GM12878 (cell line): ENCODE measurements around the gene CD48. TPM values are rescaled to one million over a fixed set of nuclear protein-coding genes. Genes with fewer than 3 reads are reported as not detected.
A peak's percentile ranks its signal among the peaks of the same experiment; 100 is the strongest.

Experiments used
- ATF7 ChIP-seq: fragments of 450-650 bp; IDR thresholded peaks from 2 replicates; pipeline ENCODE4 v1.6.1; 2016; ENCODE audit warnings: low read depth, mild to moderate bottlenecking
- BRCA1 ChIP-seq: IDR thresholded peaks from 2 replicates; pipeline ENCODE4 v1.6.1; 2011; ENCODE audit warnings: low read depth, low read length, improper control_type of control experiment
- CBX3 ChIP-seq: fragments of 200-600 bp; sonication (generic); IDR thresholded peaks from 2 replicates; pipeline ENCODE4 v1.6.1; 2016; ENCODE audit warnings: low read depth, borderline replicate concordance
- CBX5 ChIP-seq: sonication (generic); IDR thresholded peaks from 2 replicates; pipeline ENCODE4 v1.6.1; 2016; ENCODE audit warnings: low read depth, moderate library complexity, mild to moderate bottlenecking, inconsistent platforms
- EP300 ChIP-seq, 2 experiments: fragments of 150-350 bp in 1 of 2; IDR thresholded peaks; 2 replicates each; pipeline ENCODE4 v1.6.1; 2011 to 2012; ENCODE audit warnings: low read depth in 2 of 2, low read length in 2 of 2, borderline replicate concordance in 1 of 2, improper control_type of control experiment in 1 of 2, inconsistent platforms in 1 of 2; ENCODE audit not compliant: control insufficient read depth in 1 of 2
- HDAC6 ChIP-seq: fragments of 200-600 bp; sonication (generic); IDR thresholded peaks from one replicate; pipeline ENCODE4 v1.8.0; 2017; ENCODE audit warnings: antibody characterized with exemption; ENCODE audit not compliant: unreplicated experiment
- HDGF ChIP-seq: fragments of 450-650 bp; IDR thresholded peaks from 2 replicates; pipeline ENCODE4 v1.6.1; 2016; ENCODE audit warnings: antibody characterized with exemption
- KDM1A ChIP-seq: fragments of 200-600 bp; sonication (generic); IDR thresholded peaks from 2 replicates; pipeline ENCODE4 v1.6.1; 2016; ENCODE audit warnings: borderline replicate concordance
- MTA2 ChIP-seq: fragments of 450-650 bp; IDR thresholded peaks from 2 replicates; pipeline ENCODE4 v1.6.1; 2016; ENCODE audit warnings: low read depth, mild to moderate bottlenecking, moderate library complexity
- NFYB ChIP-seq: IDR thresholded peaks from 2 replicates; pipeline ENCODE4 v1.6.1; 2011; ENCODE audit warnings: low read depth, mild to moderate bottlenecking, low read length, improper control_type of control experiment, moderate library complexity; ENCODE audit not compliant: insufficient read depth
- NR2C1 ChIP-seq: fragments of 450-650 bp; IDR thresholded peaks from 2 replicates; pipeline ENCODE4 v1.6.1; 2017; ENCODE audit warnings: antibody characterized with exemption, mild to moderate bottlenecking, moderate library complexity
- NR2F1 ChIP-seq: fragments of 450-650 bp; conservative IDR thresholded peaks from 2 replicates; pipeline ENCODE4 v1.6.1; 2017; ENCODE audit warnings: mild to moderate bottlenecking
- PAX5 ChIP-seq: IDR thresholded peaks from 2 replicates; pipeline ENCODE4 v1.6.1; 2011; ENCODE audit warnings: low read depth, low read length, borderline replicate concordance
- POU2F2 ChIP-seq: IDR thresholded peaks from 3 replicates; pipeline ENCODE4 v1.6.1; 2011; ENCODE audit warnings: low read depth, mild to moderate bottlenecking, low read length, borderline replicate concordance
- RBBP5 ChIP-seq: fragments of 200-600 bp; sonication (generic); conservative IDR thresholded peaks from 2 replicates; pipeline ENCODE4 v1.6.1; 2016
- RUNX3 ChIP-seq: IDR thresholded peaks from 2 replicates; pipeline ENCODE4 v1.6.1; 2012; ENCODE audit warnings: low read length, inconsistent platforms
- SUZ12 ChIP-seq: fragments of 200-600 bp; sonication (generic); IDR thresholded peaks from one replicate; pipeline ENCODE4 v1.6.1; 2018; ENCODE audit warnings: antibody characterized with exemption, mild to moderate bottlenecking; ENCODE audit not compliant: unreplicated experiment
- YY1 ChIP-seq: IDR thresholded peaks from 2 replicates; pipeline ENCODE4 v1.6.1; 2011; ENCODE audit warnings: low read depth, mild to moderate bottlenecking, low read length
- polyA plus RNA-seq, 11 experiments: library from polyadenylated mRNA; depleted of rRNA in 4 of 11; unstranded in 6 of 11; stranded (reverse) in 5 of 11; fragments of >200 nt; fragmentation: Nextera tagmentation in 4 of 11; fragmentation: Illumina TruSeq in 1 of 11; extraction: Ambion mirVana in 4 of 11; extraction: Trizol in 1 of 11; gene quantifications; 1 replicate in 1 of 11; 2 replicates in 10 of 11; pipeline versions ENCODE4 v1.2.1 to v1.2.3, GENCODE V29; 2011 to 2016; ENCODE audit warnings: inconsistent platforms in 2 of 11, missing spikeins in 2 of 11, low read depth in 1 of 11
- total RNA-seq, 4 experiments: library from RNA; depleted of rRNA in 3 of 4; stranded (reverse); fragments of >200 nt in 3 of 4; fragmentation: Illumina TruSeq in 1 of 4; extraction: Trizol in 1 of 4; gene quantifications; 2 replicates each; pipeline versions ENCODE4 v1.2.1 to v1.2.3, GENCODE V29; 2013 to 2021
- TF ChIP-seq, protein P1 (sequence below): IDR thresholded peaks from 2 replicates; pipeline ENCODE4 v1.6.1; 2012; ENCODE audit warnings: improper control_type of control experiment, low read depth, low read length; ENCODE audit not compliant: insufficient replicate concordance
- TF ChIP-seq, protein P2 (sequence below): fragments of 450-650 bp; IDR thresholded peaks from 2 replicates; pipeline ENCODE4 v1.6.1; 2017; ENCODE audit warnings: mild to moderate bottlenecking, low read depth, inconsistent platforms; ENCODE audit not compliant: poor library complexity, severe bottlenecking

The CD48 gene
- total and polyA plus RNA-seq, 10 of the 15 experiments (the other 5 are each of a cell fraction or from before 2014, with no cell fraction given): 302 to 1,315 (median 430) TPM

GRCh38 chr1:160707236-160708064, 4.2 kb downstream of the CD48 start (continued):
- TF ChIP-seq BRCA1 (no peak), CBX5 (no peak), YY1 (0 out of 2 replicates have a peak, but pooled peaks have one; percentile 12), SUZ12 (no peak), KDM1A (no peak), PAX5 (no peak), ATF7 (no peak), EP300 (IDR thresholded peaks at IDR 0.05; ENCODE audit: borderline replicate concordance in 1 of 2, control insufficient read depth in 1 of 2, low read depth in 2 of 2, low read length in 2 of 2) (0 out of 4 replicates have a peak, but pooled peaks of 1 of the 2 experiments have one; percentile 16), RBBP5 (no peak), CBX3 (no peak), NR2F1 (no peak), NR2C1 (no peak), HDAC6 (no peak), HDGF (peak; percentile 83; the same call in 1 of the 2 replicates), NFYB (no peak), POU2F2 (0 out of 3 replicates have a peak, but pooled peaks have one; percentile 17), RUNX3 (peak; percentile 37; the same call in 1 of the 2 replicates), MTA2 (no peak)
- TF ChIP-seq, protein P1, sequence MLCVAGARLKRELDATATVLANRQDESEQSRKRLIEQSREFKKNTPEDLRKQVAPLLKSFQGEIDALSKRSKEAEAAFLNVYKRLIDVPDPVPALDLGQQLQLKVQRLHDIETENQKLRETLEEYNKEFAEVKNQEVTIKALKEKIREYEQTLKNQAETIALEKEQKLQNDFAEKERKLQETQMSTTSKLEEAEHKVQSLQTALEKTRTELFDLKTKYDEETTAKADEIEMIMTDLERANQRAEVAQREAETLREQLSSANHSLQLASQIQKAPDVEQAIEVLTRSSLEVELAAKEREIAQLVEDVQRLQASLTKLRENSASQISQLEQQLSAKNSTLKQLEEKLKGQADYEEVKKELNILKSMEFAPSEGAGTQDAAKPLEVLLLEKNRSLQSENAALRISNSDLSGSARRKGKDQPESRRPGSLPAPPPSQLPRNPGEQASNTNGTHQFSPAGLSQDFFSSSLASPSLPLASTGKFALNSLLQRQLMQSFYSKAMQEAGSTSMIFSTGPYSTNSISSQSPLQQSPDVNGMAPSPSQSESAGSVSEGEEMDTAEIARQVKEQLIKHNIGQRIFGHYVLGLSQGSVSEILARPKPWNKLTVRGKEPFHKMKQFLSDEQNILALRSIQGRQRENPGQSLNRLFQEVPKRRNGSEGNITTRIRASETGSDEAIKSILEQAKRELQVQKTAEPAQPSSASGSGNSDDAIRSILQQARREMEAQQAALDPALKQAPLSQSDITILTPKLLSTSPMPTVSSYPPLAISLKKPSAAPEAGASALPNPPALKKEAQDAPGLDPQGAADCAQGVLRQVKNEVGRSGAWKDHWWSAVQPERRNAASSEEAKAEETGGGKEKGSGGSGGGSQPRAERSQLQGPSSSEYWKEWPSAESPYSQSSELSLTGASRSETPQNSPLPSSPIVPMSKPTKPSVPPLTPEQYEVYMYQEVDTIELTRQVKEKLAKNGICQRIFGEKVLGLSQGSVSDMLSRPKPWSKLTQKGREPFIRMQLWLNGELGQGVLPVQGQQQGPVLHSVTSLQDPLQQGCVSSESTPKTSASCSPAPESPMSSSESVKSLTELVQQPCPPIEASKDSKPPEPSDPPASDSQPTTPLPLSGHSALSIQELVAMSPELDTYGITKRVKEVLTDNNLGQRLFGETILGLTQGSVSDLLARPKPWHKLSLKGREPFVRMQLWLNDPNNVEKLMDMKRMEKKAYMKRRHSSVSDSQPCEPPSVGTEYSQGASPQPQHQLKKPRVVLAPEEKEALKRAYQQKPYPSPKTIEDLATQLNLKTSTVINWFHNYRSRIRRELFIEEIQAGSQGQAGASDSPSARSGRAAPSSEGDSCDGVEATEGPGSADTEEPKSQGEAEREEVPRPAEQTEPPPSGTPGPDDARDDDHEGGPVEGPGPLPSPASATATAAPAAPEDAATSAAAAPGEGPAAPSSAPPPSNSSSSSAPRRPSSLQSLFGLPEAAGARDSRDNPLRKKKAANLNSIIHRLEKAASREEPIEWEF: no peak
- TF ChIP-seq, protein P2, sequence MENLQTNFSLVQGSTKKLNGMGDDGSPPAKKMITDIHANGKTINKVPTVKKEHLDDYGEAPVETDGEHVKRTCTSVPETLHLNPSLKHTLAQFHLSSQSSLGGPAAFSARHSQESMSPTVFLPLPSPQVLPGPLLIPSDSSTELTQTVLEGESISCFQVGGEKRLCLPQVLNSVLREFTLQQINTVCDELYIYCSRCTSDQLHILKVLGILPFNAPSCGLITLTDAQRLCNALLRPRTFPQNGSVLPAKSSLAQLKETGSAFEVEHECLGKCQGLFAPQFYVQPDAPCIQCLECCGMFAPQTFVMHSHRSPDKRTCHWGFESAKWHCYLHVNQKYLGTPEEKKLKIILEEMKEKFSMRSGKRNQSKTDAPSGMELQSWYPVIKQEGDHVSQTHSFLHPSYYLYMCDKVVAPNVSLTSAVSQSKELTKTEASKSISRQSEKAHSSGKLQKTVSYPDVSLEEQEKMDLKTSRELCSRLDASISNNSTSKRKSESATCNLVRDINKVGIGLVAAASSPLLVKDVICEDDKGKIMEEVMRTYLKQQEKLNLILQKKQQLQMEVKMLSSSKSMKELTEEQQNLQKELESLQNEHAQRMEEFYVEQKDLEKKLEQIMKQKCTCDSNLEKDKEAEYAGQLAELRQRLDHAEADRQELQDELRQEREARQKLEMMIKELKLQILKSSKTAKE: no peak
